ENCODE measurements around the gene VSTM2B.

DNA sequence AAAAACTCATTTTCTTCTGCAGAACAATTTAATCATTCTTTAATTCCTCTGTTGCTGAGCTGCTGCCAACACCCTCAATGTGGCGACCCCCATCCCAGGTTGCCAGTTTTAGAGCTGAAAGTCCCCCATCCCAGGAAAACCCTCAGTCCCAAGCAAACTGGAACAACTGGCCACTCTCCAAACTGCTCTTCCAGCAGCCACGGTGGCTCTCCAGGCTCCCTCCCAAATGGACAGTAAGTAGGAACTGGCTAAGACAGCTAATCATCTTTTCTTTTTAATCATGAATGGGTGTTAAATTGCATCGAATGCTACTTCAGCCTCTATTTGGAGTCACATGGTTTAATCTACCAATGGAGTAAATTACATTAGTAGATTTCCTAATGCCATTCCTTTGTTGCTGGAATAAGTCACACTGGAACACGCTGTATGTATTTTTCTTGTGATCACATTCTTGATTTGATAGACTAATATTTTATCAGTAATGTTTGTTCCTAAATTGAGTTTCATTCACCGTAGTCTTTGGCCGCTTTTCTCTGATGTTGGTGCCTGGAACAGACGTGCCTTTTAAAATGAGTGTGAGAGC, 33.7 kb upstream of the VSTM2B start:
- TF ChIP-seq, protein P1, sequence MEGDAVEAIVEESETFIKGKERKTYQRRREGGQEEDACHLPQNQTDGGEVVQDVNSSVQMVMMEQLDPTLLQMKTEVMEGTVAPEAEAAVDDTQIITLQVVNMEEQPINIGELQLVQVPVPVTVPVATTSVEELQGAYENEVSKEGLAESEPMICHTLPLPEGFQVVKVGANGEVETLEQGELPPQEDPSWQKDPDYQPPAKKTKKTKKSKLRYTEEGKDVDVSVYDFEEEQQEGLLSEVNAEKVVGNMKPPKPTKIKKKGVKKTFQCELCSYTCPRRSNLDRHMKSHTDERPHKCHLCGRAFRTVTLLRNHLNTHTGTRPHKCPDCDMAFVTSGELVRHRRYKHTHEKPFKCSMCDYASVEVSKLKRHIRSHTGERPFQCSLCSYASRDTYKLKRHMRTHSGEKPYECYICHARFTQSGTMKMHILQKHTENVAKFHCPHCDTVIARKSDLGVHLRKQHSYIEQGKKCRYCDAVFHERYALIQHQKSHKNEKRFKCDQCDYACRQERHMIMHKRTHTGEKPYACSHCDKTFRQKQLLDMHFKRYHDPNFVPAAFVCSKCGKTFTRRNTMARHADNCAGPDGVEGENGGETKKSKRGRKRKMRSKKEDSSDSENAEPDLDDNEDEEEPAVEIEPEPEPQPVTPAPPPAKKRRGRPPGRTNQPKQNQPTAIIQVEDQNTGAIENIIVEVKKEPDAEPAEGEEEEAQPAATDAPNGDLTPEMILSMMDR (IDR thresholded peaks at IDR 0.05; ENCODE audit: low read depth, low read length) = no peak
- TF ChIP-seq EZH2phosphoT487 (IDR thresholded peaks at IDR 0.05; ENCODE audit: low read depth) = no peak
